Measurements from ENCODE around the gene AGBL5.
A peak's percentile ranks its signal among the peaks of the same experiment; 100 is the strongest.
"Not testable (repeated sequence)": the region's sequence is repeated elsewhere in the genome, so short reads cannot be mapped to it uniquely, and the experiment has no call there.

AGBL5 gene

GRCh38 chr2:27071990-27072830 is 20.7 kb downstream of the AGBL5 start:
- 0 out of 2 replicates have a peak overlapping the region, but pooled peaks have one; percentile 78 for H3K27ac ChIP-seq
- TF ChIP-seq ZFX (IDR thresholded peaks at IDR 0.05; ENCODE audit: borderline replicate concordance), result no peak
- TF ChIP-seq CTCF (IDR thresholded peaks at IDR 0.05), result no peak

GRCh38 chr2:27072920-27073319 is 21.5 kb downstream of the AGBL5 start:
- TF ChIP-seq CTCF (IDR thresholded peaks at IDR 0.05) (no peak), ZFX (IDR thresholded peaks at IDR 0.05; ENCODE audit: borderline replicate concordance) (no peak)
- H3K27ac ChIP-seq, result no peak overlapping the region

- TF ChIP-seq CTCF (IDR thresholded peaks at IDR 0.05) (no peak), ZFX (IDR thresholded peaks at IDR 0.05; ENCODE audit: borderline replicate concordance) (no peak)
- no peak overlapping the region for H3K27ac ChIP-seq
These were observed 22.3 kb downstream of the AGBL5 start for GRCh38 chr2:27073782-27074181.

GRCh38 chr2:27074738-27075565 is 23.5 kb downstream of the AGBL5 start:
- TF ChIP-seq CTCF (IDR thresholded peaks at IDR 0.05) (no peak), ZFX (IDR thresholded peaks at IDR 0.05; ENCODE audit: borderline replicate concordance) (no peak)
- no peak overlapping the region for H3K27ac ChIP-seq

- not testable (repeated sequence) for H3K27ac ChIP-seq
These were observed 24.1 kb downstream of the AGBL5 start for GRCh38 chr2:27075566-27075871.

- no peak overlapping the region for H3K27ac ChIP-seq
- TF ChIP-seq ZFX (IDR thresholded peaks at IDR 0.05; ENCODE audit: borderline replicate concordance), result no peak
- TF ChIP-seq CTCF (IDR thresholded peaks at IDR 0.05), result no peak
These were observed 24.9 kb downstream of the AGBL5 start for GRCh38 chr2:27076323-27076722.

GRCh38 chr2:27077231-27077630 is 25.8 kb downstream of the AGBL5 start:
- H3K27ac ChIP-seq, result no peak overlapping the region
- TF ChIP-seq ZFX (IDR thresholded peaks at IDR 0.05; ENCODE audit: borderline replicate concordance) (no peak), CTCF (IDR thresholded peaks at IDR 0.05) (no peak)

Measured in 22Rv1 (cell line).